ENCODE results near the gene COX6B2.

DNA sequence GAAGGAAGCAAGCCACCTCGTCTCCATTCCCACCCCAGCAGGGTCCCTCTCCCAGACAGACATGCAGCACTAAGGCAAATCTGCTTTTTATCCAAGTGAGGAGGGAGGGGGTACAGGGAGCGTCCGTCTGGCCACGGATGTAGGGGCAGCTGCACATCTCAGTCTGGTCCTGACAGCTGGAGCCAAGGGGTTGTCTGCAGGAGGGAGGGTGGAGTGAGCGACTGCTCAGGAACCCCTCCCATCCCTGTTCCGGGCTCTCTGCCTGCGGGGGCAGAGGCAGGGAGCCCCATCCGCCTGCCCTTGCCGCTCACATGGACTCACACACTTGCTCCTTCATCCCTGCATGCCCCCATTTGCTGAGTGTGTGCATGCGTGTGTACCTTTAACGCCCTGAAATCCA is 24.7 kb upstream of the COX6B2 start:
- TF ChIP-seq, protein P1, sequence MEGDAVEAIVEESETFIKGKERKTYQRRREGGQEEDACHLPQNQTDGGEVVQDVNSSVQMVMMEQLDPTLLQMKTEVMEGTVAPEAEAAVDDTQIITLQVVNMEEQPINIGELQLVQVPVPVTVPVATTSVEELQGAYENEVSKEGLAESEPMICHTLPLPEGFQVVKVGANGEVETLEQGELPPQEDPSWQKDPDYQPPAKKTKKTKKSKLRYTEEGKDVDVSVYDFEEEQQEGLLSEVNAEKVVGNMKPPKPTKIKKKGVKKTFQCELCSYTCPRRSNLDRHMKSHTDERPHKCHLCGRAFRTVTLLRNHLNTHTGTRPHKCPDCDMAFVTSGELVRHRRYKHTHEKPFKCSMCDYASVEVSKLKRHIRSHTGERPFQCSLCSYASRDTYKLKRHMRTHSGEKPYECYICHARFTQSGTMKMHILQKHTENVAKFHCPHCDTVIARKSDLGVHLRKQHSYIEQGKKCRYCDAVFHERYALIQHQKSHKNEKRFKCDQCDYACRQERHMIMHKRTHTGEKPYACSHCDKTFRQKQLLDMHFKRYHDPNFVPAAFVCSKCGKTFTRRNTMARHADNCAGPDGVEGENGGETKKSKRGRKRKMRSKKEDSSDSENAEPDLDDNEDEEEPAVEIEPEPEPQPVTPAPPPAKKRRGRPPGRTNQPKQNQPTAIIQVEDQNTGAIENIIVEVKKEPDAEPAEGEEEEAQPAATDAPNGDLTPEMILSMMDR (IDR thresholded peaks at IDR 0.05 in 4 of 5, conservative IDR thresholded peaks at IDR 0.05 in 1 of 5), result no peak
- no peak for TF ChIP-seq POLR2A (IDR thresholded peaks at IDR 0.05)

All from gastrocnemius medialis (tissue), 4 donors.